Measurements from ENCODE around the gene MUC3A. TPM values are rescaled to one million over a fixed set of nuclear protein-coding genes. Genes with fewer than 3 reads are reported as not detected.
"Not testable (repeated sequence)": the region's sequence is repeated elsewhere in the genome, so short reads cannot be mapped to it uniquely, and the experiment has no call there.

MUC3A gene
- under 1 TPM in 2 of 4 donors, not detected in 2; under 0.01 to 0.23 TPM for total RNA-seq

DNA sequence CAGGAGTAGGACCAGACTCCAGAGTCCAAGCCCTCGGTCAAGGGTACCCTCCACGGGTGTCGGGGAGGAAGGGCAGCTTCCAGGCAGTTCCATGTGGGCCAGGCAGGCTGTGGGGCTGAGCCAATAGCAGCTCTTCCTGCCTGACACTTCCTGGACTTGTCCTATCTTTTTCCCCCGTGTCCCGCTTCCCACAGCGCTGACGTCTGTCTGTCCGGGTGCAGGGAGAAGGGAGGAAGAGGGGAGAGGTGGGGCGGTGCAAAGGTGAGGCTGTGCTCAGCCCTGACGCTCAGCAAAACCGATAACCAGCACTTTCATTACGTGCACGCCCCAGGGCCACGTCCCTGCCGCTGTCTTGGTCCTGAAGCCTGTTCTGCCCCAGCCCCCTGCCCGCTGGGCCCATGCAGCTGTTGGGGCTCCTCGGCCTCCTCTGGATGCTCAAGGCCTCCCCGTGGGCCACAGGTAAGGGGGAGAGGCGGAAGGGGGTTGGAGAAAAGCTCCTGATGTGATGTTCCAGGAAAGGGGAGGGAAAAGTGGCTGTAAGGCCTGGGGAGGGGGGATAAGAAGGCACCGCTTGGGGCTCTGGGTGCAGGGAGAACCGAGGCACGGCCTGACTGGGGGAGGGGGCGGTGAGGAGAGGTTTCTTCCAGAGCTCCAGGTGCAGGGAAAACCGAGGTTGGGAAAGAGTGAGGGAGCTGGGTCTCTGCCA is at the start of gene MUC3A:
Gene MUC3A, plus strand, starts transcription at position 308 of the 706 bp plus-strand sequence. Its CDS starts 91 bp downstream, at position 399.
- no peaks in the 10 kb centered on the region for H3K4me1 ChIP-seq
- no peak for DNase-seq (ENCODE audit: extremely low spot score)
- H3K9me3 ChIP-seq = peaks cover 0 to under 1% (median under 1%) of the 10 kb centered on the region in 4 donors
- no peaks in the 10 kb centered on the region for H3K36me3 ChIP-seq
- TF ChIP-seq POLR2A (IDR thresholded peaks at IDR 0.05; ENCODE audit: low read depth) = no peak
- TF ChIP-seq POLR2AphosphoS5 (IDR thresholded peaks at IDR 0.05) = no peak
- no peak for TF ChIP-seq CTCF (IDR thresholded peaks at IDR 0.05)
- TF ChIP-seq EP300 (IDR thresholded peaks at IDR 0.05) = no peak
- H3K27me3 ChIP-seq = peaks cover 0 to 70% (median 8%) of the 10 kb centered on the region in 4 donors
- intact Hi-C loops (cut with DNase I) = no loop called here
- no peak within 1 kb of the TSS for H3K27ac ChIP-seq (replicated peaks in 1 of 4)
- 24% methylated on average over 20 of the region's 24 CpGs for WGBS
- no peak within 1 kb of the TSS for H3K4me3 ChIP-seq

- H3K27ac ChIP-seq (replicated peaks in 1 of 4) = no peak overlapping the region
- H3K4me3 ChIP-seq = no peak overlapping the region
- no peak for TF ChIP-seq POLR2AphosphoS5 (IDR thresholded peaks at IDR 0.05)
- TF ChIP-seq CTCF (IDR thresholded peaks at IDR 0.05) = no peak
- no peak for TF ChIP-seq EP300 (IDR thresholded peaks at IDR 0.05)
- no peak for TF ChIP-seq POLR2A (IDR thresholded peaks at IDR 0.05; ENCODE audit: low read depth)
- no peaks in the 10 kb centered on the region for H3K9me3 ChIP-seq
- DNase-seq (ENCODE audit: extremely low spot score) = no peak
- H3K36me3 ChIP-seq = no peaks in the 10 kb centered on the region
- H3K27me3 ChIP-seq = peaks cover 0 to 68% (median 16%) of the 10 kb centered on the region in 4 donors
- WGBS = 85% methylated on average over 1 of the region's 2 CpGs
- H3K4me1 ChIP-seq = peaks cover 9 to 15% (median 15%) of the 10 kb centered on the region in 4 donors
- intact Hi-C loops (cut with DNase I) = no loop called here
Measured at GRCh38 chr7:100900978-100901377, 48.4 kb upstream of the MUC3A start.

DNA sequence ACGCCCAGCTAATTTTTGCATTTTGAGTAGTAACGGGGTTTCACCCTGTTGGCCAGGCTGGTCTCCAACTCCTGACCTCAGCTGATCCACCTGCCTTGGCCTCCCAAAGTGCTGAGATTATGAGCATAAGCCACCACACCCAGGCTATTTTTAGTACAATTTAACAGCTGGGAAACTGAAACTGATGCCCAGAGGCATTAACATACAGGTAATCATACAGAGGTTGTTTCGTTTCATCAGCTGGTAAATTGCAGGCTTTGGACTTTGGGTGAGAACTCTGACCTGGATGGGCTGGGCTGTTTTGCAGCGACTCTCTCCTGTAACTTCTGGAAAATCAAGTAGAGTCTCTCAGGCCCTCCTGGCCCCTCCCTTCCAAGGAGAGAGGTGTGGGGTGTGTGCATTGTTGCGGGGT is 47.4 kb upstream of the MUC3A start:
- no peak for DNase-seq (ENCODE audit: extremely low spot score)
- 69% methylated on average over 3 of the region's 5 CpGs for WGBS
- no peak overlapping the region for H3K27ac ChIP-seq (replicated peaks in 1 of 4)
- peaks cover 0 to 67% (median 8%) of the 10 kb centered on the region in 4 donors for H3K27me3 ChIP-seq
- no peak overlapping the region for H3K4me3 ChIP-seq
- H3K9me3 ChIP-seq = no peaks in the 10 kb centered on the region
- H3K36me3 ChIP-seq = no peaks in the 10 kb centered on the region
- intact Hi-C loops (cut with DNase I) = no loop called here
- TF ChIP-seq CTCF (IDR thresholded peaks at IDR 0.05) (no peak), EP300 (IDR thresholded peaks at IDR 0.05) (no peak), POLR2A (IDR thresholded peaks at IDR 0.05; ENCODE audit: low read depth) (no peak), POLR2AphosphoS5 (IDR thresholded peaks at IDR 0.05) (no peak)
- H3K4me1 ChIP-seq = peaks cover 3 to 6% (median 6%) of the 10 kb centered on the region in 4 donors

GRCh38 chr7:100902638-100903037 is 46.7 kb upstream of the MUC3A start:
- intact Hi-C loops (cut with DNase I) = no loop called here
- H3K27me3 ChIP-seq = peaks cover 0 to 59% (median 3%) of the 10 kb centered on the region in 4 donors
- 81% methylated on average over 7 of the region's 7 CpGs for WGBS

DNA sequence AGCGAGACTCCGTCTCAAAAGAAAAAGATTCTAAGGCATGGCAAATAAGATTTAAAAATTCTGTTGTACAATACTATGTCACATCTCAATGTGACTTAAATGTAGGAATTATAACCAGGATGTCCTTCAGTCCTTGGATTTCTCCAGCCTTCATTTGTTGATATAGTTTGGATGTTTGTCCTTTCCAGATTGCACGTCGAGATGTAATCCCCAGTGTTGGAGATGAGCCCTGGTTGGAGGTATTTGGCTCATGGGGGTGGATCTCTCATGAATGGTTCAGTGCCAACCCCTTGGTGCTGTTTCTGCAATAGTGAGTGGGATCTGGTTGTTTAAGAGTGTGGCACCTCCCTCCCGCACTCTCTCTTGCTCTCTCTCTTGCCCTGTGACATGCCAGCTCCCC is 40.8 kb upstream of the MUC3A start:
- Histone ChIP-seq H3K27ac (replicated peaks in 1 of 4) (no peak overlapping the region), H3K4me1 (no peaks in the 10 kb centered on the region), H3K4me3 (no peak overlapping the region), H3K9me3 (no peaks in the 10 kb centered on the region), H3K27me3 (peaks cover 0 to 27% (median 0%) of the 10 kb centered on the region in 4 donors), H3K36me3 (no peaks in the 10 kb centered on the region)
- 95% methylated on average over 5 of the region's 5 CpGs for WGBS
- intact Hi-C loops (cut with DNase I) = no loop called here
- DNase-seq (ENCODE audit: extremely low spot score) = no peak
- no peak for TF ChIP-seq CTCF (IDR thresholded peaks at IDR 0.05)
- no peak for TF ChIP-seq POLR2A (IDR thresholded peaks at IDR 0.05; ENCODE audit: low read depth)
- TF ChIP-seq EP300 (IDR thresholded peaks at IDR 0.05) = no peak

More at GRCh38 chr7:100902638-100903037, 46.7 kb upstream of the MUC3A start:
- Histone ChIP-seq H3K4me1 (no peaks in the 10 kb centered on the region), H3K4me3 (no peak overlapping the region), H3K36me3 (no peaks in the 10 kb centered on the region), H3K27ac (replicated peaks in 1 of 4) (no peak overlapping the region), H3K9me3 (no peaks in the 10 kb centered on the region)
- DNase-seq (ENCODE audit: extremely low spot score) = no peak
- no peak for TF ChIP-seq EP300 (IDR thresholded peaks at IDR 0.05)

DNA sequence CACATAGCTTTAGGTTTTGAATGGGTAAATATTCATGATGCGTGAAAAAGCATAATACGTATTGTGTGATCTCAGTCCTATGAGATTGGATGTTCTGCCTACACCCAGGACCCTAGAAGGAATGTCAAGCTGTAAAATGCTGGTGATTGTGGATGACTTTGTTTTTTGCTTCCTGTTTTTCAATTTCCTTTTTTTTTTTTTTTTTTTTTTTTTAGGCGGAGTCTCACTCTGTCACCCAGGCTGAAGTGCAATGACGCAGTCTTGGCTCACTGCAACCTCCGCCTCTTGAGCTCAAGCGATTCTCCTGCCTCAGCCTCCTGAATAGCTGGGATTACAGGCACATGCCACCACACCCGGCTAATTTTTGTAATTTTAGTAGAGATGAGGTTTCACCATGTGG is 38.9 kb upstream of the MUC3A start:
- H3K9me3 ChIP-seq; H3K27ac ChIP-seq (replicated peaks in 1 of 4); H3K36me3 ChIP-seq; DNase-seq (ENCODE audit: extremely low spot score); intact Hi-C loops (cut with DNase I); H3K4me3 ChIP-seq; H3K4me1 ChIP-seq: not testable (repeated sequence)
- peaks cover 0 to 27% (median 0%) of the 10 kb centered on the region in 4 donors for H3K27me3 ChIP-seq
- WGBS = 61% methylated on average over 7 of the region's 7 CpGs

Data from esophagus muscularis mucosa (tissue), 4 donors.